Neuron (in vitro differentiated cells): ENCODE results near the gene CAMTA2.

Source experiments
- H2AFZ ChIP-seq: one replicate; pipeline ENCODE4 v1.6.1; 2013; ENCODE audit warnings: low read depth, mild to moderate bottlenecking, inconsistent platforms, low read length, moderate library complexity
- H3K27me3 ChIP-seq: one replicate; pipeline ENCODE4 v1.6.1; 2013; ENCODE audit warnings: low read length; ENCODE audit not compliant: insufficient read depth
- H3K36me3 ChIP-seq: one replicate; pipeline ENCODE4 v1.6.1; 2013; ENCODE audit warnings: low read length; ENCODE audit not compliant: insufficient read depth
- H3K4me1 ChIP-seq: one replicate; pipeline ENCODE4 v1.6.1; 2013; ENCODE audit warnings: low read length; ENCODE audit not compliant: insufficient read depth
- H3K4me3 ChIP-seq: 2 replicates; pipeline ENCODE4 v1.5.1; 2013; ENCODE audit warnings: mild to moderate bottlenecking, low read length, moderate library complexity
- H3K9me3 ChIP-seq: one replicate; pipeline ENCODE4 v1.6.1; 2013; ENCODE audit warnings: low read length

The CAMTA2 gene

DNA sequence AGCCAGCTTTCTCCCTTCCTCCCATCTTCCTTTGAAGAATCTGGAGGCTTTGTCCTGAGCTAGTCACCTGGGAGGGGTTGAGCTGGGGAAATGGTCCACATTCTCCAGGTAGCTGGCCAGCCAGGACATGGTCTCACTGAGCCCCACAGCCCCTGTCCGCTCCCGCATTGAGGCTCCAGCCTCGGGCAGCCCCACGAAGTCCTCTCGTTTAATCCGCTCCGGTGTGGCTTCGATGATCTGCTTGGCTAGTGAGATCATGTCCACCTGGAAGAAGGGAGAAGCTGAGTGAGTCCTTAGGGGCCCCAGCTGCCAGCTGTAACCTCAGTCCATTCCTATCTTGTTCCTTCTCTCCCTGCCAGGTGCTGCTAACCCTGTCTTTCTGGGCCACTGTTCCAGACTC is 17.2 kb downstream of the CAMTA2 start:
- Histone ChIP-seq H2AFZ (no peak overlapping the region), H3K36me3 (peaks cover 3% of the 10 kb centered on the region), H3K27me3 (no peaks in the 10 kb centered on the region), H3K4me1 (peaks cover 20% of the 10 kb centered on the region), H3K4me3 (no peak overlapping the region), H3K9me3 (no peaks in the 10 kb centered on the region)

GRCh38 chr17:4969551-4970173 is 17.8 kb downstream of the CAMTA2 start:
- Histone ChIP-seq H3K9me3 (no peaks in the 10 kb centered on the region), H3K4me1 (peaks cover 20% of the 10 kb centered on the region), H3K36me3 (peaks cover 3% of the 10 kb centered on the region)

DNA sequence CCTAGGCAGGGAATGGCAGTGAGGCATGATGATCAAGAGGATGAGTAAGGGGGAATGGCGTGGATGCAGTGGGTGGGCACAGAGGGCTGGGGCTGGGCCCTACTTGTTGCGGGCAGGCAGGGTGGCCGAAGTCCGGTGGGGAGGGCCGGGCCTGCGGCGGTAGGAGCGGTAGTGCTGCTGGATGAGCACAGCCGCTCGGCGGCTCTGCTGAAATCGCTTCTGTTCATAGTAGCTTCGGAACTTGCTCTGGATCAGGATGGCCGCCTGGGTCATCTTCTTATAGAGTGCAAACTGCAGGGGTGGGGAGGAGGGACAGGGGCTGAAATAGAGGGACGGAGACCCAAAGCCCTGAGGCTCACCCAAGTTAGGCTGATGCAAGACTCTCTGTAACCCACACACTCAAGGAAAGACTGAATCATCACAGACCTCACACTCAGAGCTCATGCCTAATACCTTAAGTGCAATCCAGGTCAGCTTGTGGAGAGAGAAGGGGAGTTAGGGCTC is 18.4 kb downstream of the CAMTA2 start:
- Histone ChIP-seq H2AFZ (no peak overlapping the region), H3K4me1 (peaks cover 20% of the 10 kb centered on the region), H3K9me3 (no peaks in the 10 kb centered on the region), H3K36me3 (peaks cover 3% of the 10 kb centered on the region), H3K4me3 (peak overlapping the region; percentile 92), H3K27me3 (no peaks in the 10 kb centered on the region)

More at GRCh38 chr17:4969551-4970173, 17.8 kb downstream of the CAMTA2 start:
- no peak overlapping the region for H2AFZ ChIP-seq
- no peaks in the 10 kb centered on the region for H3K27me3 ChIP-seq
- peak overlapping the region; percentile 92 for H3K4me3 ChIP-seq

GRCh38 chr17:4968486-4969046 is 18.9 kb downstream of the CAMTA2 start:
- peak overlapping the region; percentile 92 for H3K4me3 ChIP-seq
- peak overlapping the region; percentile 24 for H2AFZ ChIP-seq
- H3K4me1 ChIP-seq, result peaks cover 20% of the 10 kb centered on the region
- H3K9me3 ChIP-seq, result no peaks in the 10 kb centered on the region
- H3K36me3 ChIP-seq, result peaks cover 3% of the 10 kb centered on the region
- H3K27me3 ChIP-seq, result no peaks in the 10 kb centered on the region

- Histone ChIP-seq H3K9me3 (no peaks in the 10 kb centered on the region), H3K27me3 (no peaks in the 10 kb centered on the region), H2AFZ (peak within 1 kb of the TSS; percentile 24), H3K4me1 (peaks cover 20% of the 10 kb centered on the region), H3K36me3 (peaks cover 3% of the 10 kb centered on the region), H3K4me3 (peak within 1 kb of the TSS; percentile 92)
These were observed 19.7 kb downstream of the CAMTA2 start, which contains the start of gene SPAG7 for GRCh38 chr17:4967539-4968485. Gene SPAG7 (minus strand): TSS chr17:4967817. CDS start chr17:4967804, 13 bp downstream.

DNA sequence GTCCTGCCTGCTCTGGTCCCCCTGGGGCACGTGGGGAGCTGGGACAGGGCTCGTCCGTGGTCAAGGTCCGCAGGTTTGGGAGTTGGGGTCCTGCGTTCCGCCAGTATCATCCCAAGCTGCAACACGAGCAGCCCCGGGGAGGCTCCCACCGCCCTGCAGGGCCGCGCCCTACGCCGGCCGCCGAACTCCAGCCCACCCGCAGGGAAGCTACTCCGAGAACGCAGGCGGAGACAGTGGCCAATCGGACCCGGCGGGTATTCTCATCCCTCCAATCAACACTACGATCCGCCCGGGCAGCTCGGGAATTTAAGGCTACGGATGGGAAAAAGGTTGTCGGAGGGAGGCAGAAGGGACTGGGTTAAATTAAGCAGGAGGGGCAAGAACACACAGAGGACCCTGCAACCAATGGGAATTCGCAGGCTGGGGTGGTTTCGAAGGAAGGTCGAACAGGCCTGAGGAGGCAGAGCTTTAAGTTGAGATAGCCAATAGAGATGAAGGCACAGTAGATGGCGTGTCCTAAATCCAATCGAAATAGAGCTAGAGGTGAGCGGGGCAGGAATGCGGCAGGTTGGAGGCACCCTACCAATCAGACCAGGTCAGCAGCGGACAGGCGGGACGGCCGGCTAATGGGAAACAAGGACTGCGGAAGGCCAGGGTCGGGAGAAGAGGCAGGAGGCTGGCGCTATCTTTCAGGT is 20.5 kb downstream of the CAMTA2 start:
- no peaks in the 10 kb centered on the region for H3K27me3 ChIP-seq
- peaks cover 3% of the 10 kb centered on the region for H3K36me3 ChIP-seq
- peak overlapping the region; percentile 92 for H3K4me3 ChIP-seq
- H3K9me3 ChIP-seq, result no peaks in the 10 kb centered on the region
- H3K4me1 ChIP-seq, result peaks cover 20% of the 10 kb centered on the region
- H2AFZ ChIP-seq, result peak overlapping the region; percentile 13

DNA sequence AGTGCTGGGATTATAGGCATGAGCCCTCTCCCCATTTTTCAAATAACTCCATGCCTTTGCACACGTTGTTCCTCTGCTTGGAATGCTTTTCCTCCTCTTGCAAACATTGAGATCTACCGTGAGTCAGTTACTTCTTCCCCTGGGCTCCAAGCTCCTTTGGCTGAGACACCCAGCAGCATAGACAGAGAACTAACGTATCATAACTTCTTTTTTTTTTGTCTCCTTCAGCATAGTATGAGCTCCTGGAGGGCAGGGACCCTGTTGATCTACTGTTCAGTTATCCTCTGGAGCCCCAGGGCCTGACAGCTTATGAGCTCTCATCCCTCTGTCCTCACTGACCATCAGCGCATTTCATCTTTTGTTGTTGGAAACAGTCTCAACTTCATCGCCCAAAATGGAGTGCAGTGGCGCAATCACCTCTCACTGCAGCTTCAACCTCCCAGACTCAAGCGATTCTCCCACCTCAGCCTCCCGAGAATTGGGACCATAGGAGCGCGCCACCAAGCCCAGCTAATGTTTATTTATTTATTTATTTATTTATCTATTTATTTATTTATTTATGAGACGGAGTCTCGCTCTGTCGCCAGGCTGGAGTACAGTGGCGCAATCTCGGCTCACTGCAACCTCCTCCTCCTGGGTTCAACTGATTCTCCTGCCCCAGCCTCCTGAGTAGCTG is 22.0 kb downstream of the CAMTA2 start:
- peaks cover 8% of the 10 kb centered on the region for H3K36me3 ChIP-seq

DNA sequence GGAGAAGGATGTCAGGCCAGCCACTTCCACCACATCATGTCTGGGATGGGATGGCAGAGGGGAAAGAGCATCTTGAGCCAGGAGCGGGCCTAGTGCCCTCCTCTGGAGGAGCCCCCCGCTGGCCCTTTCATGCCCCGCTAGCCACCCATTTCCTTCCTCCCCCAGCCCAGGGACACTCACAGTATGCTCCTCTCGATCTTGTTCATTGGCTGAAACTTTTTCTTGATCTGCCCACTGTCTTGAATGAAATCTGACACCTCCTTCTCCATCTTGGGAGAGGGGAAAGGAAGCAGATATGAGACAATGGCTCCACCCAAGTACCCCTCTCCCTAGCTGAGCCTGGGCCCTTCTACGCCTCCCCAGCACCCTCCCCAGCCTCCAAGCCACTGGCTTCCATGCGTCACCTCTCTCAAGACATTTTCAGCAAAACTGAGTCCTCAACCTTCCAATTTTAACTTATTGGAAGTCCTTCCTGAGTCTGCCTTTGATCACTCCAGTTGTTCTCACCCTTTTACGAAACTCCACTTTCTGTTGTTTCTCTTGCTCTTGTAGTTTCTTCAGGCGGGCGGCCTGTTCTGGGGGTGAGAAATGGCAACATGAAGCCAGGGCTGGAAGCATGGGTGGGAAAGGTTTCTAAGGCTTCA is 27.1 kb downstream of the CAMTA2 start:
- no peaks in the 10 kb centered on the region for H3K27me3 ChIP-seq
- no peak overlapping the region for H2AFZ ChIP-seq
- peaks cover 35% of the 10 kb centered on the region for H3K36me3 ChIP-seq
- H3K4me3 ChIP-seq, result no peak overlapping the region
- H3K4me1 ChIP-seq, result no peaks in the 10 kb centered on the region
- H3K9me3 ChIP-seq, result peaks cover under 1% of the 10 kb centered on the region

More for the DNA sequence above, 22.0 kb downstream of the CAMTA2 start:
- H3K4me3 ChIP-seq, result no peak overlapping the region
- no peaks in the 10 kb centered on the region for H3K9me3 ChIP-seq
- H3K27me3 ChIP-seq, result no peaks in the 10 kb centered on the region
- H2AFZ ChIP-seq, result no peak overlapping the region
- peaks cover 20% of the 10 kb centered on the region for H3K4me1 ChIP-seq

GRCh38 chr17:4959261-4959965 is 28.1 kb downstream of the CAMTA2 start:
- no peak overlapping the region for H3K4me3 ChIP-seq

GRCh38 chr17:4958102-4958501 is 29.4 kb downstream of the CAMTA2 start:
- peaks cover 35% of the 10 kb centered on the region for H3K36me3 ChIP-seq
- no peaks in the 10 kb centered on the region for H3K4me1 ChIP-seq
- no peak overlapping the region for H2AFZ ChIP-seq
- no peak overlapping the region for H3K4me3 ChIP-seq
- H3K9me3 ChIP-seq, result peaks cover 4% of the 10 kb centered on the region
- H3K27me3 ChIP-seq, result no peaks in the 10 kb centered on the region

More at GRCh38 chr17:4959261-4959965, 28.1 kb downstream of the CAMTA2 start:
- Histone ChIP-seq H3K36me3 (peaks cover 35% of the 10 kb centered on the region), H3K27me3 (no peaks in the 10 kb centered on the region), H2AFZ (no peak overlapping the region), H3K4me1 (no peaks in the 10 kb centered on the region), H3K9me3 (peaks cover 4% of the 10 kb centered on the region)

- Histone ChIP-seq H3K36me3 (peaks cover 32% of the 10 kb centered on the region), H3K9me3 (peaks cover 4% of the 10 kb centered on the region)
These were observed 30.9 kb downstream of the CAMTA2 start for GRCh38 chr17:4956493-4957061.

More at GRCh38 chr17:4956493-4957061, 30.9 kb downstream of the CAMTA2 start:
- H2AFZ ChIP-seq, result no peak overlapping the region
- peaks cover 4% of the 10 kb centered on the region for H3K4me1 ChIP-seq
- no peaks in the 10 kb centered on the region for H3K27me3 ChIP-seq
- no peak overlapping the region for H3K4me3 ChIP-seq
